ENCODE results near the gene MLXIP.

DNA sequence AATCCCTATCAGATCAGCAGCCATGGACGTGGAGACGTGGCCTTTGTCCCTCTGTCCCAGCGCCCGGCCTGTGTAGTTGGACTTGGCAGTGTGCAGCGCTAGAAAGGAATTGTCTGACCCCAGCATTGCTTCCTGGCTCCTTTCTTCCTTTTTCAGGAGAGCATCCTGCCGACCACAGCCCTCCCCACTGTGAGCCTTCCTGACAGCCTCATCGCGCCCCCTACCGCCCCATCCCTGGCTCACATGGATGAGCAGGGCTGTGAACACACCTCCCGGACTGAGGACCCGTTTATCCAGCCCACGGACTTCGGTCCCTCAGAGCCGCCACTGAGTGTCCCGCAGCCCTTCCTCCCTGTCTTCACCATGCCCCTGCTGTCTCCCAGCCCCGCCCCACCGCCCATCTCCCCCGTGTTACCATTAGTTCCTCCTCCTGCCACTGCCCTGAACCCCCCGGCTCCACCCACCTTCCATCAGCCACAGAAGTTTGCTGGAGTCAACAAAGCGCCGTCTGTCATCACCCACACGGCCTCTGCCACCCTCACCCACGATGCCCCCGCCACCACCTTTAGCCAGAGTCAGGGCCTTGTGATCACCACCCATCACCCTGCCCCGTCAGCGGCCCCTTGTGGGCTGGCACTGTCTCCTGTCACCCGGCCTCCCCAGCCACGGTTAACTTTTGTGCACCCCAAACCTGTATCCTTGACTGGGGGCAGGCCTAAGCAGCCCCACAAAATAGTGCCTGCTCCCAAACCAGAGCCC is 54.8 kb downstream of the MLXIP start:
- TF ChIP-seq CTCF (IDR thresholded peaks at IDR 0.05; ENCODE audit: low read length) (no peak), EZH2 (optimal IDR thresholded peaks at IDR 0.05; ENCODE audit: low read depth, low read length) (no peak)

All from MM.1S (cell line).